Measurements from ENCODE around the gene LRP2. TPM values are rescaled to one million over a fixed set of nuclear protein-coding genes. Genes with fewer than 3 reads are reported as not detected.

The LRP2 gene
- total RNA-seq, 2 experiments from 2014 or later: 0.02 to 0.15 TPM

GRCh38 chr2:169232551-169233154 lies 129.7 kb downstream of the LRP2 start:
- POLR2A ChIA-PET: no interaction called here
- H3K27ac Mint-ChIP-seq: no peak overlapping the region
- H3K36me3 Mint-ChIP-seq (ENCODE audit: low read depth): no peaks in the 10 kb centered on the region
- CTCF ChIA-PET: no interaction called here
- no peak overlapping the region for H3K4me3 Mint-ChIP-seq
- DNase-seq: no peak
- H3K27me3 Mint-ChIP-seq: peaks cover 12% of the 10 kb centered on the region
- H3K9me3 Mint-ChIP-seq: no peaks in the 10 kb centered on the region
- H3K4me1 Mint-ChIP-seq: peaks cover 3% of the 10 kb centered on the region

GRCh38 chr2:169230204-169230603 lies 132.1 kb downstream of the LRP2 start:
- CTCF ChIA-PET: no interaction called here
- Mint-ChIP-seq H3K4me3 (no peak overlapping the region), H3K27me3 (peaks cover 12% of the 10 kb centered on the region), H3K27ac (no peak overlapping the region), H3K36me3 (ENCODE audit: low read depth) (no peaks in the 10 kb centered on the region), H3K4me1 (no peaks in the 10 kb centered on the region), H3K9me3 (no peaks in the 10 kb centered on the region)
- no peak for DNase-seq
- POLR2A ChIA-PET: no interaction called here

- CTCF ChIA-PET: no interaction called here
- H3K4me3 Mint-ChIP-seq: no peak overlapping the region
- H3K9me3 Mint-ChIP-seq: no peaks in the 10 kb centered on the region
Measured at GRCh38 chr2:169229590-169229989, 132.7 kb downstream of the LRP2 start.

GRCh38 chr2:169225906-169226305 lies 136.4 kb downstream of the LRP2 start:
- Mint-ChIP-seq H3K27ac (no peak overlapping the region), H3K4me1 (no peaks in the 10 kb centered on the region)

More at GRCh38 chr2:169229590-169229989, 132.7 kb downstream of the LRP2 start:
- DNase-seq: no peak
- POLR2A ChIA-PET: no interaction called here
- H3K4me1 Mint-ChIP-seq: no peaks in the 10 kb centered on the region
- H3K27ac Mint-ChIP-seq: no peak overlapping the region
- H3K36me3 Mint-ChIP-seq (ENCODE audit: low read depth): no peaks in the 10 kb centered on the region
- H3K27me3 Mint-ChIP-seq: peaks cover 12% of the 10 kb centered on the region

GRCh38 chr2:169225233-169225750 lies 137.0 kb downstream of the LRP2 start:
- no peak for DNase-seq
- no peak overlapping the region for H3K4me3 Mint-ChIP-seq
- H3K36me3 Mint-ChIP-seq (ENCODE audit: low read depth): no peaks in the 10 kb centered on the region
- H3K9me3 Mint-ChIP-seq: no peaks in the 10 kb centered on the region
- ChIA-PET POLR2A (no interaction called here), CTCF (no interaction called here)
- peaks cover 8% of the 10 kb centered on the region for H3K27me3 Mint-ChIP-seq
- no peak overlapping the region for H3K27ac Mint-ChIP-seq
- no peaks in the 10 kb centered on the region for H3K4me1 Mint-ChIP-seq

More at GRCh38 chr2:169225906-169226305, 136.4 kb downstream of the LRP2 start:
- ChIA-PET POLR2A (no interaction called here), CTCF (interaction anchor here (0.7 kb wide), 1 partner anchor 32 kb away, joined by 3 read pairs; no protein-coding TSS in a partner anchor)
- Mint-ChIP-seq H3K36me3 (ENCODE audit: low read depth) (no peaks in the 10 kb centered on the region), H3K27me3 (peaks cover 10% of the 10 kb centered on the region), H3K9me3 (no peaks in the 10 kb centered on the region), H3K4me3 (no peak overlapping the region)
- DNase-seq: no peak

- POLR2A ChIA-PET: no interaction called here
- H3K9me3 Mint-ChIP-seq: no peaks in the 10 kb centered on the region
- DNase-seq: no peak
- no peaks in the 10 kb centered on the region for H3K27me3 Mint-ChIP-seq
- H3K36me3 Mint-ChIP-seq (ENCODE audit: low read depth): no peaks in the 10 kb centered on the region
- no peak overlapping the region for H3K27ac Mint-ChIP-seq
- H3K4me3 Mint-ChIP-seq: no peak overlapping the region
- CTCF ChIA-PET: interaction anchor here (0.6 kb wide), 1 partner anchor 105 kb away, joined by 3 read pairs; no protein-coding TSS in a partner anchor
- H3K4me1 Mint-ChIP-seq: no peaks in the 10 kb centered on the region
Measured at GRCh38 chr2:169222665-169223064, 139.7 kb downstream of the LRP2 start.

GRCh38 chr2:169221745-169222369 lies 140.5 kb downstream of the LRP2 start:
- Mint-ChIP-seq H3K27ac (no peak overlapping the region), H3K4me3 (no peak overlapping the region), H3K4me1 (no peaks in the 10 kb centered on the region), H3K27me3 (no peaks in the 10 kb centered on the region), H3K9me3 (no peaks in the 10 kb centered on the region), H3K36me3 (ENCODE audit: low read depth) (no peaks in the 10 kb centered on the region)
- no peak for DNase-seq
- ChIA-PET POLR2A (no interaction called here), CTCF (interaction anchor here (0.6 to 1.0 kb wide), 2 partner anchors 10 to 231 kb away, joined by 3 read pairs; no protein-coding TSS in a partner anchor)

- no peak for DNase-seq
- no peaks in the 10 kb centered on the region for H3K36me3 Mint-ChIP-seq (ENCODE audit: low read depth)
- peaks cover 2% of the 10 kb centered on the region for H3K27me3 Mint-ChIP-seq
- ChIA-PET POLR2A (no interaction called here), CTCF (no interaction called here)
- H3K9me3 Mint-ChIP-seq: no peaks in the 10 kb centered on the region
- H3K27ac Mint-ChIP-seq: no peak overlapping the region
- no peaks in the 10 kb centered on the region for H3K4me1 Mint-ChIP-seq
- no peak overlapping the region for H3K4me3 Mint-ChIP-seq
Measured at GRCh38 chr2:169210917-169211316, 151.4 kb downstream of the LRP2 start.

GRCh38 chr2:169208026-169208425 lies 154.3 kb downstream of the LRP2 start:
- Mint-ChIP-seq H3K27me3 (peaks cover 2% of the 10 kb centered on the region), H3K27ac (no peak overlapping the region), H3K9me3 (no peaks in the 10 kb centered on the region), H3K4me1 (no peaks in the 10 kb centered on the region), H3K36me3 (ENCODE audit: low read depth) (no peaks in the 10 kb centered on the region), H3K4me3 (no peak overlapping the region)
- POLR2A ChIA-PET: interaction anchor here (0.5 kb wide), 1 partner anchor 325 kb away, joined by 3 read pairs; no protein-coding TSS in a partner anchor
- CTCF ChIA-PET: no interaction called here
- DNase-seq: no peak

- Mint-ChIP-seq H3K4me1 (no peaks in the 10 kb centered on the region), H3K27me3 (peaks cover 6% of the 10 kb centered on the region), H3K4me3 (no peak overlapping the region), H3K9me3 (no peaks in the 10 kb centered on the region), H3K27ac (no peak overlapping the region), H3K36me3 (ENCODE audit: low read depth) (no peaks in the 10 kb centered on the region)
- ChIA-PET POLR2A (no interaction called here), CTCF (no interaction called here)
- DNase-seq: no peak
Measured at GRCh38 chr2:169205176-169205575, 157.2 kb downstream of the LRP2 start.

GRCh38 chr2:169203952-169204351 lies 158.4 kb downstream of the LRP2 start:
- Mint-ChIP-seq H3K9me3 (no peaks in the 10 kb centered on the region), H3K27ac (no peak overlapping the region), H3K27me3 (peaks cover 8% of the 10 kb centered on the region), H3K36me3 (ENCODE audit: low read depth) (no peaks in the 10 kb centered on the region), H3K4me3 (no peak overlapping the region), H3K4me1 (no peaks in the 10 kb centered on the region)
- no peak for DNase-seq
- CTCF ChIA-PET: no interaction called here
- POLR2A ChIA-PET: no interaction called here

GRCh38 chr2:169200756-169201155 lies 161.6 kb downstream of the LRP2 start:
- H3K27me3 Mint-ChIP-seq: peaks cover 8% of the 10 kb centered on the region
- POLR2A ChIA-PET: no interaction called here

GRCh38 chr2:169193618-169194017 lies 168.7 kb downstream of the LRP2 start:
- POLR2A ChIA-PET: no interaction called here
- no peak for DNase-seq
- Mint-ChIP-seq H3K9me3 (no peaks in the 10 kb centered on the region), H3K4me1 (no peaks in the 10 kb centered on the region), H3K4me3 (no peak overlapping the region), H3K27ac (no peak overlapping the region), H3K27me3 (peaks cover 15% of the 10 kb centered on the region), H3K36me3 (ENCODE audit: low read depth) (no peaks in the 10 kb centered on the region)
- CTCF ChIA-PET: no interaction called here

More at GRCh38 chr2:169200756-169201155, 161.6 kb downstream of the LRP2 start:
- DNase-seq: no peak
- H3K4me3 Mint-ChIP-seq: no peak overlapping the region
- no peak overlapping the region for H3K27ac Mint-ChIP-seq
- no peaks in the 10 kb centered on the region for H3K9me3 Mint-ChIP-seq
- no peaks in the 10 kb centered on the region for H3K36me3 Mint-ChIP-seq (ENCODE audit: low read depth)
- CTCF ChIA-PET: interaction anchor here (1.2 kb wide), 1 partner anchor 11 kb away, joined by 4 read pairs; no protein-coding TSS in a partner anchor
- H3K4me1 Mint-ChIP-seq: no peaks in the 10 kb centered on the region
